Mucosa of descending colon (tissue), 3 donors: ENCODE data around the gene ZNF556. TPM values are rescaled to one million over a fixed set of nuclear protein-coding genes. Genes with fewer than 3 reads are reported as not detected.
"Not testable (repeated sequence)": the region's sequence is repeated elsewhere in the genome, so short reads cannot be mapped to it uniquely, and the experiment has no call there.

ENCODE experiments used
- ATAC-seq: fragments of 200-7000 bp; cut with Tn5 transposase; one replicate; pipeline ENCODE4 v1.9.1; 2020; ENCODE audit warnings: mild to moderate bottlenecking, moderate library complexity
- DNase-seq, 3 donors: peaks; one replicate each; pipeline ENCODE4 v3.0.0-alpha.2; 2020
- H3K36me3 ChIP-seq: fragments of 200-600 bp; one replicate; pipeline ENCODE4 v1.8.0; 2021; ENCODE audit warnings: low read depth, mild to moderate bottlenecking
- H3K4me1 ChIP-seq: fragments of 200-600 bp; one replicate; pipeline ENCODE4 v1.8.0; 2021; ENCODE audit warnings: low read depth, mild to moderate bottlenecking
- H3K4me3 ChIP-seq: fragments of 200-600 bp; one replicate; pipeline ENCODE4 v1.8.0; 2021; ENCODE audit warnings: mild to moderate bottlenecking
- H3K9me3 ChIP-seq: fragments of 200-600 bp; one replicate; pipeline ENCODE4 v1.8.0; 2021; ENCODE audit warnings: mild to moderate bottlenecking
- CTCF ChIP-seq: fragments of 200-600 bp; IDR thresholded peaks from one replicate; pipeline ENCODE4 v1.8.0; 2022; ENCODE audit warnings: antibody characterized with exemption, mild to moderate bottlenecking
- intact Hi-C, 2 donors: fragments of 100-400 bp; cut with DNase I in 1 of 2; cut with micrococcal nuclease in 1 of 2; formaldehyde crosslinking; loops; one replicate each; pipeline versions ENCODE4 v1.11.0 to v1.11.1; 2022; cut with DNase I, micrococcal nuclease
- total RNA-seq, 3 donors: library from RNA; stranded (reverse); fragmentation: NEBNext Ultra II Directional in 2 of 3; extraction: Animal tissue kit (Norgen Biotek cat#: 25700) in 2 of 3; gene quantifications; one replicate each; pipeline versions ENCODE4 v1.2.1 to v1.2.4, GENCODE V29; 2021 to 2023
- donor health status: DM: no; HTN: no; CAD: no; lungs with moderate emphysema.
- donor health status: DM: no; HTN: no; CAD: no.
- donor health status: DM: no; HTN: yes; CAD: no.

Gene ZNF556
- total RNA-seq, 3 donors from 2014 or later, result 0.29 TPM; not detected in 2

GRCh38 chr19:2902590-2903218, 35.6 kb downstream of the ZNF556 start:
- intact Hi-C loops, result no loop called here
- TF ChIP-seq CTCF, result no peak
- DNase-seq, result no peak

GRCh38 chr19:2903326-2903725, 36.2 kb downstream of the ZNF556 start:
- not testable (repeated sequence) for H3K4me3 ChIP-seq

More at GRCh38 chr19:2902590-2903218, 35.6 kb downstream of the ZNF556 start:
- Histone ChIP-seq H3K4me1 (peaks cover 6% of the 10 kb centered on the region), H3K36me3 (peaks cover 4% of the 10 kb centered on the region), H3K9me3 (no peaks in the 10 kb centered on the region), H3K4me3 (no peak overlapping the region)
- no peak for ATAC-seq

GRCh38 chr19:2905918-2906519, 38.9 kb downstream of the ZNF556 start:
- peak; percentile 51 for ATAC-seq

More at GRCh38 chr19:2903326-2903725, 36.2 kb downstream of the ZNF556 start:
- H3K9me3 ChIP-seq, H3K36me3 ChIP-seq, ATAC-seq, intact Hi-C loops, DNase-seq, H3K4me1 ChIP-seq: not testable (repeated sequence)

GRCh38 chr19:2906631-2907195, 39.6 kb downstream of the ZNF556 start:
- no peak for DNase-seq
- no peak for TF ChIP-seq CTCF
- intact Hi-C loops, result no loop called here
- peaks cover 1% of the 10 kb centered on the region for H3K4me1 ChIP-seq
- no peak for ATAC-seq
- H3K36me3 ChIP-seq, result no peaks in the 10 kb centered on the region
- no peaks in the 10 kb centered on the region for H3K9me3 ChIP-seq
- H3K4me3 ChIP-seq, result no peak overlapping the region

More at GRCh38 chr19:2905918-2906519, 38.9 kb downstream of the ZNF556 start:
- Histone ChIP-seq H3K9me3 (no peaks in the 10 kb centered on the region), H3K4me1 (peaks cover 6% of the 10 kb centered on the region), H3K36me3 (no peaks in the 10 kb centered on the region), H3K4me3 (no peak overlapping the region)
- peak in 2 of 3 donors; percentile 16 to 53 for DNase-seq
- intact Hi-C loops, result no loop called here
- no peak for TF ChIP-seq CTCF

GRCh38 chr19:2912306-2912705, 45.2 kb downstream of the ZNF556 start:
- Histone ChIP-seq H3K4me3 (no peak overlapping the region), H3K4me1 (no peaks in the 10 kb centered on the region), H3K36me3 (peaks cover 5% of the 10 kb centered on the region), H3K9me3 (peaks cover 13% of the 10 kb centered on the region)
- DNase-seq (no peak), ATAC-seq (no peak)
- TF ChIP-seq CTCF, result no peak
- intact Hi-C loops, result no loop called here
